Measurements from ENCODE around the gene BRCA2. TPM values are rescaled to one million over a fixed set of nuclear protein-coding genes. Genes with fewer than 3 reads are reported as not detected.
A peak's percentile ranks its signal among the peaks of the same experiment; 100 is the strongest.

Gene BRCA2
- total RNA-seq, 2 donors from 2014 or later, result 0.66 to 1.0 TPM

DNA sequence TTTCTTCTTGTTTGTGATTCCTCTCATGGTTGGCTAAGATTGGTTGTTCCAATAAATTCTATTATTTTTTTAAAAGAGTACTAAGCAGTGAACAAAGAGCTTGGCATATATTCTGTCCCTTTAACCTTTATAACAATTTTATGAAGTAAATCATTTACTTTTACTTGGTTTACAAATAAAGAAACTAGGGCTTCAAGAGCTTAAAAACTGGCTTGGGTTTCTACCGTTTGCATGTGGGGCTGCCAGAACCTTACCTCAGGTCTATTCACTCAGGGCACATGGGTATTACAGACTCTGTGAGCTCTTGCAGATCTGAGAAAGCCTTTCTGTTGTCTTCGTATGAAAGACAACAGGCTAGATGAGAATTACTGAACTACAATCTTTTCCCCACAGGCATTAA is 99.3 kb downstream of the BRCA2 start:
- Histone ChIP-seq H3K27ac (no peak overlapping the region), H3K9me3 (no peaks in the 10 kb centered on the region), H3K27me3 (no peaks in the 10 kb centered on the region), H3K36me3 (replicated peaks in 1 of 2; ENCODE audit: insufficient read depth in 1 of 2, low read depth in 2 of 2) (no peaks in the 10 kb centered on the region), H3K4me1 (peaks cover 10% of the 10 kb centered on the region), H3K4me3 (no peak overlapping the region)
- no peak for TF ChIP-seq POLR2A (IDR thresholded peaks at IDR 0.05)
- TF ChIP-seq, protein P1, sequence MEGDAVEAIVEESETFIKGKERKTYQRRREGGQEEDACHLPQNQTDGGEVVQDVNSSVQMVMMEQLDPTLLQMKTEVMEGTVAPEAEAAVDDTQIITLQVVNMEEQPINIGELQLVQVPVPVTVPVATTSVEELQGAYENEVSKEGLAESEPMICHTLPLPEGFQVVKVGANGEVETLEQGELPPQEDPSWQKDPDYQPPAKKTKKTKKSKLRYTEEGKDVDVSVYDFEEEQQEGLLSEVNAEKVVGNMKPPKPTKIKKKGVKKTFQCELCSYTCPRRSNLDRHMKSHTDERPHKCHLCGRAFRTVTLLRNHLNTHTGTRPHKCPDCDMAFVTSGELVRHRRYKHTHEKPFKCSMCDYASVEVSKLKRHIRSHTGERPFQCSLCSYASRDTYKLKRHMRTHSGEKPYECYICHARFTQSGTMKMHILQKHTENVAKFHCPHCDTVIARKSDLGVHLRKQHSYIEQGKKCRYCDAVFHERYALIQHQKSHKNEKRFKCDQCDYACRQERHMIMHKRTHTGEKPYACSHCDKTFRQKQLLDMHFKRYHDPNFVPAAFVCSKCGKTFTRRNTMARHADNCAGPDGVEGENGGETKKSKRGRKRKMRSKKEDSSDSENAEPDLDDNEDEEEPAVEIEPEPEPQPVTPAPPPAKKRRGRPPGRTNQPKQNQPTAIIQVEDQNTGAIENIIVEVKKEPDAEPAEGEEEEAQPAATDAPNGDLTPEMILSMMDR (IDR thresholded peaks at IDR 0.05), result no peak
- intact Hi-C loops (cut with DNase I), result no loop called here
- WGBS, 2 donors, result 52 to 56% methylated on average over 2 of the region's 2 CpGs
- ATAC-seq, result no peak
- no peak for DNase-seq

DNA sequence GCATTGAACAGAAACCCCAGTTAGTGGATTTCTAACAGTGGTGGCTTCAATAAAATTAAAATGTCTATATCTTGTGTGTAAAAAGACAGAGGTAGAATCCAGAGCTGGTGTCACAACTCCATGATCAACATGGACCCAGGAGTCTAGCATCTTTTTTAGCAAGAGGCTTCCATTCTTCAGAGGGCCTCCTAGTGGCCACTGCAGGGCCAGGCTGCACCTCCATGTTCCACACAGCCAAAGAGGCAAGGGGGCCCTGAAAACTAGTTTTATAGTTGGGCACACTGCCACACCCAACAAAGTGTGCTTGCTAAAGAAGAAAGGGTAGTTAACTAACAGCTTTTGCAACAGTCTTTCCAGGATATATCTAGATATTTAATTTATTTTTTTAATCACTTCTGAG is 99.7 kb downstream of the BRCA2 start:
- Histone ChIP-seq H3K27me3 (no peaks in the 10 kb centered on the region), H3K27ac (no peak overlapping the region), H3K9me3 (no peaks in the 10 kb centered on the region), H3K36me3 (replicated peaks in 1 of 2; ENCODE audit: insufficient read depth in 1 of 2, low read depth in 2 of 2) (no peaks in the 10 kb centered on the region), H3K4me3 (no peak overlapping the region), H3K4me1 (peaks cover 10% of the 10 kb centered on the region)
- TF ChIP-seq, protein P1 (IDR thresholded peaks at IDR 0.05), result peak in 4 of 7 experiments; percentile 11 to 29 (median 18)
- no peak for TF ChIP-seq POLR2A (IDR thresholded peaks at IDR 0.05)
- DNase-seq, result peak in 1 of 4 donors; percentile 30
- no peak for ATAC-seq
- intact Hi-C loops (cut with DNase I), result no loop called here

DNA sequence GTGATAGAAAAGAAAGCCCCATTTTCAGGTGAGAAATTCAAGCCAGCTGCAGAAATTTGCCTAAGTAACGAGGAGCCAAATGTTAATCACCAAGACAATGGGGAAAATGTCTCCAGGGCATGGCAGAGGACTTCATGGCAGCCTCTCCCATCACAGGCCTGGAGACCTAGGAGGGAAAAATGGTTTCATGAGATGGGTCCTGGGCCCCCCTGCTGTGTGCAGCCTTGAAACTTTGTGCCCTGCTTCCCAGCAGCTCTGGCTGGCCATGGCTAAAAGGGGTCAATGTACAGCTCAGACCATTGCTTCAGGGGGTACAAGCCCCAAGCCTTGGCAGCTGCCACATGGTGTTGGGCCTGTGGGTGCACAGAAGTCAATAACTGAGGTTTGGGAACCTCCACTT is 102.7 kb downstream of the BRCA2 start:
- intact Hi-C loops (cut with DNase I), result no loop called here
- no peak overlapping the region for H3K27ac ChIP-seq
- H3K4me3 ChIP-seq, result no peak overlapping the region
- no peak for TF ChIP-seq POLR2A (IDR thresholded peaks at IDR 0.05)
- TF ChIP-seq, protein P1 (IDR thresholded peaks at IDR 0.05), result no peak
- ATAC-seq (no peak), DNase-seq (no peak)
- H3K9me3 ChIP-seq, result no peaks in the 10 kb centered on the region
- 100% methylated on average over 1 of the region's 1 CpG for WGBS, 2 donors
- no peaks in the 10 kb centered on the region for H3K36me3 ChIP-seq (replicated peaks in 1 of 2; ENCODE audit: insufficient read depth in 1 of 2, low read depth in 2 of 2)
- H3K27me3 ChIP-seq, result no peaks in the 10 kb centered on the region
- peaks cover 10% of the 10 kb centered on the region for H3K4me1 ChIP-seq

DNA sequence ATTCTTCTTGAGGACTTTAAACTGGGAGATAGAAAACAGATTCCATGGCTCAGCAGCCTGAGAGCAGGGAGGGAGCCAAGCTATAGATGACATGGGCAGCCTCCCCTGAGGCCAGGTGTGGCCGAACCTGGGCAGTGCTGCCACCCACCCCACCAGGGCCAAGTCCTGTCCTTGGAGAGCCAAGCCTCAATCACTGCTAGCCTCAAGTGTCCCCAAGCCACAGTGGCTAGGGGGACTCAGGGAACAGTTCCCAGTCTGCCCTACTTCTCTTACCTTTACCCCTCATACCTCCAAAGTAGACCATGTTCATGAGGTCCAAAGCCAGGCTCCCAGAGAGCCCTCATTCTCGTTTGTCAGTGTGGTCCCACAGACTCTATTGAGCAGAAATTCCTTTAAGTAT is 104.6 kb downstream of the BRCA2 start:
- TF ChIP-seq, protein P1 (IDR thresholded peaks at IDR 0.05), result no peak
- no peak for TF ChIP-seq POLR2A (IDR thresholded peaks at IDR 0.05)
- no peaks in the 10 kb centered on the region for H3K27me3 ChIP-seq
- no peak overlapping the region for H3K4me3 ChIP-seq
- DNase-seq (no peak), ATAC-seq (no peak)
- peaks cover 3% of the 10 kb centered on the region for H3K4me1 ChIP-seq
- H3K9me3 ChIP-seq, result no peaks in the 10 kb centered on the region
- WGBS, 2 donors, result 20 to 50% methylated on average over 1 to 2 of the region's 2 CpGs
- H3K27ac ChIP-seq, result no peak overlapping the region
- no peaks in the 10 kb centered on the region for H3K36me3 ChIP-seq (replicated peaks in 1 of 2; ENCODE audit: insufficient read depth in 1 of 2, low read depth in 2 of 2)
- intact Hi-C loops (cut with DNase I), result no loop called here

DNA sequence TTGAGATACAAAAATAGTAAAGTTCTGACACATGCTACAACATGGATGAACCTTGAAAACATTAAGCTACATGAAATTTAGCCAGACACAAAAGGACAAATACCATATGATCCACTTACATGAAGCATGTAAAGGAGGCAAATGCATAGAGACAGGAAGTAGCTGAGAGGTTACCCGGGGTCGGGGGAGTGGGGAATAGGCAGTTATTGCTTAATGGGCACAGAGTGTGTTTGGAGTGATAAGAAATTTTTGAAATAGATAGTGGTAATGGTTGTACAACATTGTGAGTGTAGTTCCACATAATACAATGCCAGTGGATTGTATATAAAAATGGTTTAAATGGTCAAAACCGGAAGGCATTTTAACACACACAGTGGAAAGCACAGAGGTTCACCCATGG is 108.3 kb downstream of the BRCA2 start:
- WGBS, 2 donors, result 75 to 93% methylated on average over 3 of the region's 3 CpGs

More for the DNA sequence above, 108.3 kb downstream of the BRCA2 start:
- H3K4me1 ChIP-seq, result peaks cover 20% of the 10 kb centered on the region
- intact Hi-C loops (cut with DNase I), result no loop called here
- H3K4me3 ChIP-seq, result no peak overlapping the region
- no peaks in the 10 kb centered on the region for H3K9me3 ChIP-seq
- TF ChIP-seq, protein P1 (IDR thresholded peaks at IDR 0.05), result no peak
- TF ChIP-seq POLR2A (IDR thresholded peaks at IDR 0.05), result no peak
- ATAC-seq, result no peak
- DNase-seq, result no peak
- no peaks in the 10 kb centered on the region for H3K27me3 ChIP-seq
- no peak overlapping the region for H3K27ac ChIP-seq
- H3K36me3 ChIP-seq (replicated peaks in 1 of 2; ENCODE audit: insufficient read depth in 1 of 2, low read depth in 2 of 2), result no peaks in the 10 kb centered on the region

Data from body of pancreas (tissue), 4 donors.